Activated T-cell treated with anti-CD3 and anti-CD28 coated beads, Interleukin-2, amount 50 U/mL, for 1 hour (primary cell): ENCODE results near the gene GCAT.

Experiments
- DNase-seq: peaks from one replicate; pipeline ENCODE4 v3.0.0-alpha.2; 2020

GCAT gene

GRCh38 chr22:37846433-37846832, 38.7 kb downstream of the GCAT start:
- no peak for DNase-seq

DNA sequence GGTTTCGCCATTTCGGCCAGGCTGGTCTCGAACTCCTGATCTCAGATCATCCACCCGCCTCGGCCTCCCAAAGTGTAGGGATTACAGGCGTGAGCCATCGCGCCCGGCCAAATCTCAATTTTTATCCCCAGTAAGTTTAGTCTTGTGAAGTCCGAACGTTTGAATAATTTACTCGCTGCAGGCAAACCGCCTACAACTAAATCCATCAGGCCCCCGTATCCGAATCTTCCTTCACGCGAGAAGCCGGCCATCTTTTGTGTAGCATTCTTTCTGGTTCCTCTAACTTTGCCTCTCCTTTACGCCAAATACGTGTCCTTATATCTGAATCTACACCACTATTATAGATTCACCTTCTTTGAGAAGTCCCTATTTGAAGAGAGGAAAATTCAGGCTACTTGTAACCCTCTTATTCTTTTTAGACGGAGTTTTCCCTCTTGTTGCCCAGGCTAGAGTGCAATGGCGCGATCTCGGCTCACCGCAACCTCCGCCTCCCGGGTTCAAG, 40.9 kb downstream of the GCAT start:
- DNase-seq, result no peak

DNA sequence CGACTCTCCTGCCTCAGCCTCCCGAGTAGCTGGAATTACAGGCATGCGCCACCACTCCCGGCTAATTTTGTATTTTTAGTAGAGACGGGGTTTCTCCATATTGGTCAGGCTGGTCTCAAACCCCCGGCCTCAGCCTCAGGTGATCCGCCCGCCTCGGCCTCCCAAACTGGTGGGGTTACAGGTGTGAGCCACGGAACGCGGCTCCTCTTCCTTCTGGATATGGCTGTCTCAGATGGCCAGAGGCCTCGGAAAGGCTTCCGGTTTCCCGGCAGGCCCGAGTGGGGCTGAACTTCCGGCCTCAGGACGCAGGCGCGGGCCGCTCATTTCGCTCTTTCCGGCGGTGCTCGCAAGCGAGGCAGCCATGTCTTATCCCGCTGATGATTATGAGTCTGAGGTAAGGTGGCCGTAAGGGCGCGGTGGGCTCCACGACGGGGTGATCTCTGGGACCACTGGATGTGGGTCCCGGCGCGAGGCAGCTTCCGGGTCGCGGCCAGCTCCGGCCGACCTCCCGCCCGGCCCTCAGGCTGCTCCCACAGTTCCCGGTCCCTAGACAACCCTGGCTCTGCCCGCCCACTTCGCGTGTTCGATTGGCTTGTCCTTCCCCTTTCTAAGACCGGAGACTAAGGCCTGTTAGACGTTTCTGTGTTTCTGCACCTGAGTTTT, 41.5 kb downstream of the GCAT start, which contains the start of gene EIF3L:
TSS of gene EIF3L (plus strand) at position 331 of the 663 bp plus-strand sequence. CDS start at position 362, 31 bp downstream.
- peak; percentile 86 for DNase-seq

- DNase-seq, result no peak
Observed at GRCh38 chr22:37850801-37851200, 43.1 kb downstream of the GCAT start.

- DNase-seq, result no peak
Observed at GRCh38 chr22:37852418-37852817, 44.7 kb downstream of the GCAT start.

- DNase-seq, result no peak
Observed at GRCh38 chr22:37854946-37855345, 47.2 kb downstream of the GCAT start.

GRCh38 chr22:37855462-37855861, 47.7 kb downstream of the GCAT start:
- no peak for DNase-seq

DNA sequence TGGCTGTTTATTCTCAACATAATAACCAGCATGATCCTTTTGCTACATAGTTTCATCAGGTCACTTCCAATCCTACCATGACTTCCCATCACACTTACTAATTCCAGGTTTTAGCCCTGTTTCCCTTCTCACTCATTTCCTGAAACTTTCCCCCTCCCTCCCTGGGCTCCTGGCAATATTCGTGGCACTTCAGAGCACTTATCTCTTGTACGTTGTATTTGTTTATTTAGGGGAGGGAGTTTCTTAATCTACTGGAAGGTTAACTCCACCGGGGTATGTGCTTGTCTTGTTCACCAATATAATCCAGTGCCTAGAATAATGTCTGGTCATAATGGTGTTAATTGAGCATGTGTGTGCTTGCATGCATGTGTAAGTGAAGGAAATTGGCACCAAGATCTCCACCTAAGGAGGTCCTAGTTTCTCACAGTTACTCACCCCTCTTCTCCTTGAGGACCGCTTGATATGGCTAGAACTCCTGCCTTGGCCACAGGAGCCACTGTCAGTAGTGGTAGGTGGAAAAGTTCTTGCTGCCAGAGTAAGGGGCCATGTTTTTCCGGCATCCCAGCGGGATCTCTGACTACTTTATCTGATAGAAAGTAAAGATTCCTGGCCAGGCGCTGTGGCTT, 53.2 kb downstream of the GCAT start:
- DNase-seq, result no peak

GRCh38 chr22:37862570-37863325, 55.0 kb downstream of the GCAT start:
- DNase-seq, result no peak

DNA sequence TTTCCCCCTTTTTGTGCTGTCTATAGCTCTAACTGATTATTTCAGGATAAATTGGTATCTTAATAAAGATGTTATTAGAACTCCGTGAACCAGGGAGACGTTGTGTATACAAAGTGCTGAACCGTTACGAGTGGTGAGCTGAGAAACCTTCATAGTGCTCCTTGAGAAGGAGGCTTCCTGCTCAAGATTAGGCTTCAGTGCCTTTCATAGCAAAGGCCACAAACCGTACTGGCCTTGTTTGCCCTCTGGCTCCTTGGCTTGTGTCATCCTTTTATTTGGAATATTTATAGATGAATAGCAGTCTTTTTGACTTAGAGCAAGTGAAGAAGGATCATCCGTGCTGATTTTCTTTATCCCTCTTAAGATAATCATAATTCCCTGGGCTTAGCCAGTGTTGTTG, 57.8 kb downstream of the GCAT start:
- DNase-seq, result no peak
